WTC11 (cell line): Measurements from ENCODE around the gene NAV2. TPM values are rescaled to one million over a fixed set of nuclear protein-coding genes. Genes with fewer than 3 reads are reported as not detected.
A peak's percentile ranks its signal among the peaks of the same experiment; 100 is the strongest.

ENCODE experiments used
- ATAC-seq: fragments of 200-7000 bp; cut with Tn5 transposase; 2 replicates; pipeline ENCODE4 v1.10.0; 2021; ENCODE audit warnings: mild to moderate bottlenecking, moderate library complexity
- CTCF ChIA-PET: fragments of 300-600 bp; sonication (Branson Sonifier 250); formaldehyde crosslinking; loops from one replicate; lab custom pipeline; 2021; ENCODE audit warnings: antibody characterized with exemption; lab: Charles Lee
- POLR2A ChIA-PET: fragments of 350-600 bp; sonication (Branson Sonifier 250); formaldehyde crosslinking; loops from one replicate; lab custom pipeline; 2021; ENCODE audit warnings: antibody characterized with exemption; lab: Charles Lee
- DNase-seq: peaks from one replicate; pipeline ENCODE4 v3.0.0; 2021; ENCODE audit warnings: low spot score
- H3K27ac Mint-ChIP-seq: 2 replicates; pipeline ENCODE4 v1.8.0; 2021; ENCODE audit warnings: mixed read lengths
- H3K27me3 Mint-ChIP-seq: 2 replicates; pipeline ENCODE4 v1.8.0; 2021; ENCODE audit warnings: low read depth, mild to moderate bottlenecking, moderate library complexity, mixed read lengths
- H3K36me3 Mint-ChIP-seq: 2 replicates; pipeline ENCODE4 v1.8.0; 2021; ENCODE audit warnings: mixed read lengths
- H3K4me1 Mint-ChIP-seq: 2 replicates; pipeline ENCODE4 v1.8.0; 2022; ENCODE audit warnings: mixed read lengths
- H3K4me3 Mint-ChIP-seq: 2 replicates; pipeline ENCODE4 v1.8.0; 2021; ENCODE audit warnings: mild to moderate bottlenecking, moderate library complexity, mixed read lengths
- H3K9me3 Mint-ChIP-seq: 2 replicates; pipeline ENCODE4 v1.8.0; 2021; ENCODE audit warnings: mixed read lengths
- ATF1 ChIP-seq: sonication (generic); formaldehyde crosslinking; IDR thresholded peaks from 2 replicates; pipeline ENCODE4 v1.8.1; 2023; ENCODE audit warnings: mild to moderate bottlenecking, moderate library complexity, missing genetic modification reagents
- CREB1 ChIP-seq: sonication (generic); formaldehyde crosslinking; IDR thresholded peaks from 2 replicates; pipeline ENCODE4 v1.8.0; 2023; ENCODE audit warnings: mild to moderate bottlenecking, missing genetic modification reagents
- CREM ChIP-seq: sonication (generic); formaldehyde crosslinking; IDR thresholded peaks from 2 replicates; pipeline ENCODE4 v1.8.1; 2022; ENCODE audit warnings: mild to moderate bottlenecking, missing genetic modification reagents, moderate library complexity
- FOXK1 ChIP-seq: sonication (generic); formaldehyde crosslinking; IDR thresholded peaks from 2 replicates; pipeline ENCODE4 v1.8.0; 2022; ENCODE audit warnings: mild to moderate bottlenecking, moderate library complexity, missing genetic modification reagents
- JUN ChIP-seq: sonication (generic); formaldehyde crosslinking; IDR thresholded peaks from 2 replicates; pipeline ENCODE4 v1.8.0; 2023; ENCODE audit warnings: mild to moderate bottlenecking, missing genetic modification reagents
- MXD4 ChIP-seq: fragments of 250-450 bp; sonication (Bioruptor Pico); IDR thresholded peaks from 2 replicates; pipeline ENCODE4 v1.8.0; 2021; ENCODE audit warnings: mild to moderate bottlenecking, moderate library complexity, borderline replicate concordance
- MYBL2 ChIP-seq: sonication (generic); formaldehyde crosslinking; IDR thresholded peaks from 2 replicates; pipeline ENCODE4 v1.8.1; 2023; ENCODE audit warnings: mild to moderate bottlenecking, moderate library complexity, missing genetic modification reagents
- SP1 ChIP-seq: sonication (generic); formaldehyde crosslinking; conservative IDR thresholded peaks from 2 replicates; pipeline ENCODE4 v1.8.1; 2022; ENCODE audit warnings: missing genetic modification reagents
- TCF7 ChIP-seq: sonication (generic); formaldehyde crosslinking; IDR thresholded peaks from 2 replicates; pipeline ENCODE4 v1.8.0; 2022; ENCODE audit warnings: mild to moderate bottlenecking, low read depth, missing genetic modification reagents, moderate library complexity
- TEAD1 ChIP-seq: sonication (generic); formaldehyde crosslinking; IDR thresholded peaks from 2 replicates; pipeline ENCODE4 v1.8.0; 2022; ENCODE audit warnings: mild to moderate bottlenecking, missing genetic modification reagents
- ZNF121 ChIP-seq: sonication (generic); formaldehyde crosslinking; IDR thresholded peaks from 2 replicates; pipeline ENCODE4 v1.8.0; 2023; ENCODE audit warnings: missing genetic modification reagents
- ZNF138 ChIP-seq: sonication (generic); formaldehyde crosslinking; conservative IDR thresholded peaks from 2 replicates; pipeline ENCODE4 v1.8.1; 2022; ENCODE audit warnings: mild to moderate bottlenecking, moderate library complexity, missing genetic modification reagents
- ZNF219 ChIP-seq: sonication (generic); formaldehyde crosslinking; IDR thresholded peaks from 2 replicates; pipeline ENCODE4 v1.8.0; 2023; ENCODE audit warnings: missing genetic modification reagents, mild to moderate bottlenecking, borderline replicate concordance
- ZNF416 ChIP-seq: fragments of 250-450 bp; sonication (Bioruptor Pico); IDR thresholded peaks from 2 replicates; pipeline ENCODE4 v1.9.0; 2021; ENCODE audit warnings: mild to moderate bottlenecking, inconsistent platforms
- total RNA-seq: library from RNA; stranded (reverse); gene quantifications from 3 replicates; pipeline ENCODE4 v1.2.3, GENCODE V29; 2021
- TF ChIP-seq, protein P1 (sequence below): sonication (generic); formaldehyde crosslinking; IDR thresholded peaks from 2 replicates; pipeline ENCODE4 v1.8.1; 2023; ENCODE audit warnings: mild to moderate bottlenecking, missing genetic modification reagents
- TF ChIP-seq, protein P2 (sequence below): fragments of 250-450 bp; sonication (Bioruptor Pico); IDR thresholded peaks from 2 replicates; pipeline ENCODE4 v1.9.0; 2021; ENCODE audit warnings: mild to moderate bottlenecking, borderline replicate concordance
- TF ChIP-seq, protein P3 (sequence below): sonication (generic); formaldehyde crosslinking; IDR thresholded peaks from 2 replicates; pipeline ENCODE4 v1.8.1; 2023; ENCODE audit warnings: mild to moderate bottlenecking, missing genetic modification reagents, moderate library complexity
- TF ChIP-seq, protein P4 (sequence below): sonication (generic); formaldehyde crosslinking; IDR thresholded peaks from 2 replicates; pipeline ENCODE4 v1.8.0; 2022; ENCODE audit warnings: mild to moderate bottlenecking, missing genetic modification reagents
- TF ChIP-seq, protein P5 (sequence below): fragments of 250-450 bp; sonication (Bioruptor Pico); IDR thresholded peaks from 2 replicates; pipeline ENCODE4 v1.9.0; 2021; ENCODE audit warnings: moderate library complexity, mild to moderate bottlenecking, inconsistent platforms, borderline replicate concordance
- TF ChIP-seq, protein P6 (sequence below): sonication (generic); formaldehyde crosslinking; IDR thresholded peaks from 2 replicates; pipeline ENCODE4 v1.8.0; 2022; ENCODE audit warnings: mild to moderate bottlenecking, missing genetic modification reagents
- TF ChIP-seq, protein P7 (sequence below): sonication (generic); formaldehyde crosslinking; IDR thresholded peaks from 2 replicates; pipeline ENCODE4 v1.8.0; 2023; ENCODE audit warnings: missing genetic modification reagents, mild to moderate bottlenecking, borderline replicate concordance

The NAV2 gene
- total RNA-seq, 1 experiment from 2014 or later, result 42.8 TPM

DNA sequence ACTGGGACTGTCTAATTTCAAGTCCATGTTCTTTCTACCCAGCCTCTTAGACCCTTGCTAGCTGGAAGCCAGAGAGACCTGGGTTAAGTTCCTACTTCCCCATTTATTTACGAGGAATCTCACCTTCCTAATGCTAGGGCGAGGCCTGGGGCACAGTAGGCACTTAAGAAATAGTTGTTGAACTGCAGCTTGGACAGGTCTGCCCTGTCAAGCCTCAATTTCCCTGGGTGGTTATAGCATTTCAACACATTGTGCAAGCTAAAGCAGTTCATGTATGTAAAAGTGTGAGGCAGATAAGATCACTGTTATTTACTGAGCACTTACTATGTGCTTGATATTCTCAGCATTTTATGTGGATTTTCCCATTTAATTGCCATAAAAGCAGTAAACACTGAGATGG is 12.1 kb downstream of the NAV2 start:
- H3K27ac Mint-ChIP-seq, result no peak overlapping the region

DNA sequence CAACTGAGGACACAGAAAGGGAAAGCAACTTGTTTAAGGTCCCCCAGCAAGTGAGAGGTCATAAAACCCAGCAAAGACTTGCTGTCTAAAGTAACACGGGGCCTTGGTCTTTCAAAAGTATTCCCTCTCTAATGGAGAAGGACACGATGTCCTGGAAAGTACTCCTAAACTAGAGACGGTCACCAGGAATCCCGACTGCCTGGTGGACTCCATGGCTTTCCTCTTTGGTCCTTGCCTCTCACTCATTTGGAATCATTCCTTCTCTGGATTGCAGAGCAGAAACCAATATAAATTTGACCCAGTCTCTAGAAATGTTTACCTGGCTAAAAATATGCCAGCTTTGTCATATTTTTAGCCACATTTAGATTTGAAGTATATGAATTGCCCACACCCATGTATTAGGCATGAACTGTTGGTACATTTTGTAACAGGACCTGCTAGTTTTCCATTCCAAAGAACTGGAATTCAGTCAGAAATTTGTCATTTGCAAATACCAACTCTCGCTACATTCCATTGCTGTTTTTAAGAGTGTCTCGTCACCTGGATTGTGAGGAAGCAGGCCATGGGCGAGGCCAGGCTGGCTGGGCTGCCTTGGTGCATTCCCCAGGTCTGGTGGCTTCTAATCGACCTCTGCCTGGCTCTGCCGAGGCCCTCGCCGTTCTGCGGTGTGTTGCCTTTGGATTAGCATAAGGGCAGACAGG is 12.9 kb downstream of the NAV2 start:
- no peak overlapping the region for H3K27ac Mint-ChIP-seq
- CTCF ChIA-PET, result interaction anchor here (1.1 kb wide), 1 partner anchor 12 kb away, joined by 4 read pairs; no protein-coding TSS in a partner anchor

More for the DNA sequence above, 12.1 kb downstream of the NAV2 start:
- no peaks in the 10 kb centered on the region; the same call in 1 of the 2 replicates for H3K27me3 Mint-ChIP-seq
- POLR2A ChIA-PET, result no interaction called here
- no peaks in the 10 kb centered on the region for H3K9me3 Mint-ChIP-seq
- peaks cover 3% of the 10 kb centered on the region; the same call in 1 of the 2 replicates for H3K4me1 Mint-ChIP-seq
- ATAC-seq (no peak), DNase-seq (no peak)
- TF ChIP-seq, protein P1, sequence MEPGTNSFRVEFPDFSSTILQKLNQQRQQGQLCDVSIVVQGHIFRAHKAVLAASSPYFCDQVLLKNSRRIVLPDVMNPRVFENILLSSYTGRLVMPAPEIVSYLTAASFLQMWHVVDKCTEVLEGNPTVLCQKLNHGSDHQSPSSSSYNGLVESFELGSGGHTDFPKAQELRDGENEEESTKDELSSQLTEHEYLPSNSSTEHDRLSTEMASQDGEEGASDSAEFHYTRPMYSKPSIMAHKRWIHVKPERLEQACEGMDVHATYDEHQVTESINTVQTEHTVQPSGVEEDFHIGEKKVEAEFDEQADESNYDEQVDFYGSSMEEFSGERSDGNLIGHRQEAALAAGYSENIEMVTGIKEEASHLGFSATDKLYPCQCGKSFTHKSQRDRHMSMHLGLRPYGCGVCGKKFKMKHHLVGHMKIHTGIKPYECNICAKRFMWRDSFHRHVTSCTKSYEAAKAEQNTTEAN (CRISPR knock-in tag), result no peak
- TF ChIP-seq, protein P2, sequence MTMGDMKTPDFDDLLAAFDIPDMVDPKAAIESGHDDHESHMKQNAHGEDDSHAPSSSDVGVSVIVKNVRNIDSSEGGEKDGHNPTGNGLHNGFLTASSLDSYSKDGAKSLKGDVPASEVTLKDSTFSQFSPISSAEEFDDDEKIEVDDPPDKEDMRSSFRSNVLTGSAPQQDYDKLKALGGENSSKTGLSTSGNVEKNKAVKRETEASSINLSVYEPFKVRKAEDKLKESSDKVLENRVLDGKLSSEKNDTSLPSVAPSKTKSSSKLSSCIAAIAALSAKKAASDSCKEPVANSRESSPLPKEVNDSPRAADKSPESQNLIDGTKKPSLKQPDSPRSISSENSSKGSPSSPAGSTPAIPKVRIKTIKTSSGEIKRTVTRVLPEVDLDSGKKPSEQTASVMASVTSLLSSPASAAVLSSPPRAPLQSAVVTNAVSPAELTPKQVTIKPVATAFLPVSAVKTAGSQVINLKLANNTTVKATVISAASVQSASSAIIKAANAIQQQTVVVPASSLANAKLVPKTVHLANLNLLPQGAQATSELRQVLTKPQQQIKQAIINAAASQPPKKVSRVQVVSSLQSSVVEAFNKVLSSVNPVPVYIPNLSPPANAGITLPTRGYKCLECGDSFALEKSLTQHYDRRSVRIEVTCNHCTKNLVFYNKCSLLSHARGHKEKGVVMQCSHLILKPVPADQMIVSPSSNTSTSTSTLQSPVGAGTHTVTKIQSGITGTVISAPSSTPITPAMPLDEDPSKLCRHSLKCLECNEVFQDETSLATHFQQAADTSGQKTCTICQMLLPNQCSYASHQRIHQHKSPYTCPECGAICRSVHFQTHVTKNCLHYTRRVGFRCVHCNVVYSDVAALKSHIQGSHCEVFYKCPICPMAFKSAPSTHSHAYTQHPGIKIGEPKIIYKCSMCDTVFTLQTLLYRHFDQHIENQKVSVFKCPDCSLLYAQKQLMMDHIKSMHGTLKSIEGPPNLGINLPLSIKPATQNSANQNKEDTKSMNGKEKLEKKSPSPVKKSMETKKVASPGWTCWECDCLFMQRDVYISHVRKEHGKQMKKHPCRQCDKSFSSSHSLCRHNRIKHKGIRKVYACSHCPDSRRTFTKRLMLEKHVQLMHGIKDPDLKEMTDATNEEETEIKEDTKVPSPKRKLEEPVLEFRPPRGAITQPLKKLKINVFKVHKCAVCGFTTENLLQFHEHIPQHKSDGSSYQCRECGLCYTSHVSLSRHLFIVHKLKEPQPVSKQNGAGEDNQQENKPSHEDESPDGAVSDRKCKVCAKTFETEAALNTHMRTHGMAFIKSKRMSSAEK (CRISPR knock-in tag), result no peak
- TF ChIP-seq CREB1, result no peak
- TF ChIP-seq ATF1, result no peak
- no peak for TF ChIP-seq CREM (CRISPR knock-in tag)
- no peak for TF ChIP-seq FOXK1
- no peak for TF ChIP-seq ZNF416 (CRISPR knock-in tag)
- no peak for TF ChIP-seq ZNF138 (CRISPR knock-in tag)
- TF ChIP-seq MYBL2 (CRISPR knock-in tag), result no peak
- TF ChIP-seq, protein P3, sequence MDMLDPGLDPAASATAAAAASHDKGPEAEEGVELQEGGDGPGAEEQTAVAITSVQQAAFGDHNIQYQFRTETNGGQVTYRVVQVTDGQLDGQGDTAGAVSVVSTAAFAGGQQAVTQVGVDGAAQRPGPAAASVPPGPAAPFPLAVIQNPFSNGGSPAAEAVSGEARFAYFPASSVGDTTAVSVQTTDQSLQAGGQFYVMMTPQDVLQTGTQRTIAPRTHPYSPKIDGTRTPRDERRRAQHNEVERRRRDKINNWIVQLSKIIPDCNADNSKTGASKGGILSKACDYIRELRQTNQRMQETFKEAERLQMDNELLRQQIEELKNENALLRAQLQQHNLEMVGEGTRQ (CRISPR knock-in tag), result no peak
- TF ChIP-seq TEAD1 (CRISPR knock-in tag), result no peak
- TF ChIP-seq, protein P4, sequence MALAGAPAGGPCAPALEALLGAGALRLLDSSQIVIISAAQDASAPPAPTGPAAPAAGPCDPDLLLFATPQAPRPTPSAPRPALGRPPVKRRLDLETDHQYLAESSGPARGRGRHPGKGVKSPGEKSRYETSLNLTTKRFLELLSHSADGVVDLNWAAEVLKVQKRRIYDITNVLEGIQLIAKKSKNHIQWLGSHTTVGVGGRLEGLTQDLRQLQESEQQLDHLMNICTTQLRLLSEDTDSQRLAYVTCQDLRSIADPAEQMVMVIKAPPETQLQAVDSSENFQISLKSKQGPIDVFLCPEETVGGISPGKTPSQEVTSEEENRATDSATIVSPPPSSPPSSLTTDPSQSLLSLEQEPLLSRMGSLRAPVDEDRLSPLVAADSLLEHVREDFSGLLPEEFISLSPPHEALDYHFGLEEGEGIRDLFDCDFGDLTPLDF (CRISPR knock-in tag), result no peak
- no peak overlapping the region for H3K4me3 Mint-ChIP-seq
- H3K36me3 Mint-ChIP-seq, result no peaks in the 10 kb centered on the region
- CTCF ChIA-PET, result interaction anchor here (0.6 to 1.1 kb wide), 2 partner anchors 11 to 187 kb away, joined by 3 to 4 read pairs; no protein-coding TSS in a partner anchor

More for the DNA sequence above, 12.9 kb downstream of the NAV2 start:
- peak; percentile 43 for ATAC-seq
- Mint-ChIP-seq H3K36me3 (no peaks in the 10 kb centered on the region), H3K4me1 (peaks cover 3% of the 10 kb centered on the region; the same call in 1 of the 2 replicates), H3K4me3 (no peak overlapping the region), H3K27me3 (no peaks in the 10 kb centered on the region; the same call in 1 of the 2 replicates), H3K9me3 (no peaks in the 10 kb centered on the region)
- TF ChIP-seq JUN (CRISPR knock-in tag) (no peak), ZNF416 (CRISPR knock-in tag) (no peak), ZNF121 (CRISPR knock-in tag) (no peak), ZNF138 (CRISPR knock-in tag) (no peak), ZNF219 (CRISPR knock-in tag) (no peak), MXD4 (no peak), SP1 (CRISPR knock-in tag) (no peak), TCF7 (no peak)
- TF ChIP-seq, protein P5, sequence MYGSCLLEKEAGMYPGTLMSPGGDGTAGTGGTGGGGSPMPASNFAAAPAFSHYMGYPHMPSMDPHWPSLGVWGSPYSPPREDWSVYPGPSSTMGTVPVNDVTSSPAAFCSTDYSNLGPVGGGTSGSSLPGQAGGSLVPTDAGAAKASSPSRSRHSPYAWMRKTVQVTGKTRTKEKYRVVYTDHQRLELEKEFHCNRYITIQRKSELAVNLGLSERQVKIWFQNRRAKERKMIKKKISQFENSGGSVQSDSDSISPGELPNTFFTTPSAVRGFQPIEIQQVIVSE (CRISPR knock-in tag), result no peak
- TF ChIP-seq, protein P6, sequence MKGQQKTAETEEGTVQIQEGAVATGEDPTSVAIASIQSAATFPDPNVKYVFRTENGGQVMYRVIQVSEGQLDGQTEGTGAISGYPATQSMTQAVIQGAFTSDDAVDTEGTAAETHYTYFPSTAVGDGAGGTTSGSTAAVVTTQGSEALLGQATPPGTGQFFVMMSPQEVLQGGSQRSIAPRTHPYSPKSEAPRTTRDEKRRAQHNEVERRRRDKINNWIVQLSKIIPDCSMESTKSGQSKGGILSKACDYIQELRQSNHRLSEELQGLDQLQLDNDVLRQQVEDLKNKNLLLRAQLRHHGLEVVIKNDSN (CRISPR knock-in tag), result no peak
- TF ChIP-seq, protein P7, sequence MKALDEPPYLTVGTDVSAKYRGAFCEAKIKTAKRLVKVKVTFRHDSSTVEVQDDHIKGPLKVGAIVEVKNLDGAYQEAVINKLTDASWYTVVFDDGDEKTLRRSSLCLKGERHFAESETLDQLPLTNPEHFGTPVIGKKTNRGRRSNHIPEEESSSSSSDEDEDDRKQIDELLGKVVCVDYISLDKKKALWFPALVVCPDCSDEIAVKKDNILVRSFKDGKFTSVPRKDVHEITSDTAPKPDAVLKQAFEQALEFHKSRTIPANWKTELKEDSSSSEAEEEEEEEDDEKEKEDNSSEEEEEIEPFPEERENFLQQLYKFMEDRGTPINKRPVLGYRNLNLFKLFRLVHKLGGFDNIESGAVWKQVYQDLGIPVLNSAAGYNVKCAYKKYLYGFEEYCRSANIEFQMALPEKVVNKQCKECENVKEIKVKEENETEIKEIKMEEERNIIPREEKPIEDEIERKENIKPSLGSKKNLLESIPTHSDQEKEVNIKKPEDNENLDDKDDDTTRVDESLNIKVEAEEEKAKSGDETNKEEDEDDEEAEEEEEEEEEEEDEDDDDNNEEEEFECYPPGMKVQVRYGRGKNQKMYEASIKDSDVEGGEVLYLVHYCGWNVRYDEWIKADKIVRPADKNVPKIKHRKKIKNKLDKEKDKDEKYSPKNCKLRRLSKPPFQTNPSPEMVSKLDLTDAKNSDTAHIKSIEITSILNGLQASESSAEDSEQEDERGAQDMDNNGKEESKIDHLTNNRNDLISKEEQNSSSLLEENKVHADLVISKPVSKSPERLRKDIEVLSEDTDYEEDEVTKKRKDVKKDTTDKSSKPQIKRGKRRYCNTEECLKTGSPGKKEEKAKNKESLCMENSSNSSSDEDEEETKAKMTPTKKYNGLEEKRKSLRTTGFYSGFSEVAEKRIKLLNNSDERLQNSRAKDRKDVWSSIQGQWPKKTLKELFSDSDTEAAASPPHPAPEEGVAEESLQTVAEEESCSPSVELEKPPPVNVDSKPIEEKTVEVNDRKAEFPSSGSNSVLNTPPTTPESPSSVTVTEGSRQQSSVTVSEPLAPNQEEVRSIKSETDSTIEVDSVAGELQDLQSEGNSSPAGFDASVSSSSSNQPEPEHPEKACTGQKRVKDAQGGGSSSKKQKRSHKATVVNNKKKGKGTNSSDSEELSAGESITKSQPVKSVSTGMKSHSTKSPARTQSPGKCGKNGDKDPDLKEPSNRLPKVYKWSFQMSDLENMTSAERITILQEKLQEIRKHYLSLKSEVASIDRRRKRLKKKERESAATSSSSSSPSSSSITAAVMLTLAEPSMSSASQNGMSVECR (CRISPR knock-in tag), result no peak
- no peak for DNase-seq
- POLR2A ChIA-PET, result no interaction called here
